Keratinocyte (primary cell): ENCODE measurements around the gene HEG1. TPM values are rescaled to one million over a fixed set of nuclear protein-coding genes. Genes with fewer than 3 reads are reported as not detected.

Experiments used
- DNase-seq: peaks from one replicate; pipeline ENCODE4 v3.0.0-alpha.2; 2011; ENCODE audit warnings: low read depth, missing footprints, low spot score
- FAIRE-seq: peaks from 2 replicates; lab custom pipeline; 2011; peaks lifted over from hg19 to GRCh38; lab: Jason Lieb, UNC
- H2AFZ ChIP-seq: 2 replicates; pipeline ENCODE4 v1.6.0; 2012; ENCODE audit warnings: low read length, control low read depth, inconsistent platforms; ENCODE audit not compliant: control insufficient read depth
- H3K27ac ChIP-seq: 2 replicates; pipeline ENCODE4 v1.5.1; 2011; ENCODE audit warnings: low read length; ENCODE audit not compliant: control insufficient read depth, insufficient read depth
- H3K27me3 ChIP-seq: 3 replicates; pipeline ENCODE4 v1.6.0; 2011; ENCODE audit warnings: low read length; ENCODE audit not compliant: control insufficient read depth, insufficient read depth; ENCODE audit errors: extremely low read depth
- H3K36me3 ChIP-seq, 2 experiments: 2 replicates in 1 of 2; 3 replicates in 1 of 2; pipeline ENCODE4 v1.5.1; 2011; ENCODE audit warnings: low read length in 2 of 2, mild to moderate bottlenecking in 1 of 2; ENCODE audit not compliant: control insufficient read depth in 2 of 2, insufficient read depth in 2 of 2; ENCODE audit errors: extremely low read depth in 1 of 2
- H3K4me1 ChIP-seq: 3 replicates; pipeline ENCODE4 v1.5.1; 2011; ENCODE audit warnings: low read length; ENCODE audit not compliant: control insufficient read depth, insufficient read depth; ENCODE audit errors: extremely low read depth
- H3K4me2 ChIP-seq: 3 replicates; pipeline ENCODE4 v1.6.0; 2011; ENCODE audit warnings: low read depth, low read length; ENCODE audit not compliant: control insufficient read depth, insufficient read depth; ENCODE audit errors: extremely low read depth
- H3K4me3 ChIP-seq, 3 experiments: fragments of 200-600 bp in 1 of 3; sonication (generic) in 1 of 3; 2 replicates in 2 of 3; 3 replicates in 1 of 3; pipeline ENCODE4 v1.5.1; 2011 to 2016; ENCODE audit warnings: low read length in 3 of 3, mild to moderate bottlenecking in 3 of 3, control low read depth in 2 of 3, inconsistent platforms in 1 of 3, low read depth in 1 of 3, mixed read lengths in 1 of 3, mixed run types in 1 of 3, moderate library complexity in 1 of 3; ENCODE audit not compliant: control insufficient read depth in 2 of 3, insufficient read depth in 2 of 3; ENCODE audit errors: extremely low read depth in 1 of 3
- H3K79me2 ChIP-seq: 2 replicates; pipeline ENCODE4 v1.6.0; 2012; ENCODE audit warnings: low read length; ENCODE audit not compliant: control insufficient read depth, insufficient read depth
- H3K9ac ChIP-seq: 3 replicates; pipeline ENCODE4 v1.6.0; 2011; ENCODE audit warnings: low read length; ENCODE audit not compliant: control insufficient read depth, insufficient read depth; ENCODE audit errors: extremely low read depth
- H3K9me1 ChIP-seq: 3 replicates; pipeline ENCODE4 v1.6.0; 2011; ENCODE audit warnings: low read length; ENCODE audit not compliant: control insufficient read depth, insufficient read depth; ENCODE audit errors: extremely low read depth
- H3K9me3 ChIP-seq: 2 replicates; pipeline ENCODE4 v1.5.1; 2012; ENCODE audit warnings: low read depth, low read length; ENCODE audit not compliant: control insufficient read depth
- H4K20me1 ChIP-seq: 3 replicates; pipeline ENCODE4 v1.6.0; 2011; ENCODE audit warnings: low read length; ENCODE audit not compliant: control insufficient read depth, insufficient read depth; ENCODE audit errors: extremely low read depth
- EZH2 ChIP-seq: IDR thresholded peaks from one replicate; pipeline ENCODE4 v1.6.1; 2012; ENCODE audit warnings: inconsistent platforms, mild to moderate bottlenecking, low read length, moderate library complexity
- dilution Hi-C: fragments of 300-500 bp; cut with MboI; formaldehyde crosslinking; loops from one replicate; pipeline ENCODE4 v1.7.0; 2020; ENCODE audit warnings: low sequenced_read_pairs; ENCODE audit not compliant: extremely low pct_ligation_motif_present
- polyA plus RNA-seq, 5 experiments: library from polyadenylated mRNA; depleted of rRNA in 3 of 5; stranded (reverse) in 3 of 5; stranded (forward) in 1 of 5; unstranded in 1 of 5; fragments of >200 nt; gene quantifications; 1 replicate in 1 of 5; 2 replicates in 3 of 5; 3 replicates in 1 of 5; pipeline versions ENCODE4 v1.2.1 to v1.2.3, GENCODE V29; 2011 to 2012; ENCODE audit warnings: missing spikeins in 2 of 5, low read depth in 1 of 5, low replicate concordance in 1 of 5
- TF ChIP-seq, protein P1 (sequence below), 3 experiments: IDR thresholded peaks in 1 of 3; conservative IDR thresholded peaks in 1 of 3; optimal IDR thresholded peaks in 1 of 3; 2 replicates in 2 of 3; 3 replicates in 1 of 3; pipeline versions ENCODE3 to v1.5.1; 2011; ENCODE audit warnings: low read length in 3 of 3, mild to moderate bottlenecking in 3 of 3, moderate library complexity in 2 of 3, control low read depth in 1 of 3, inconsistent platforms in 1 of 3; ENCODE audit not compliant: insufficient read depth in 2 of 3; ENCODE audit errors: extremely low read depth in 1 of 3

HEG1 gene
- polyA plus RNA-seq, 1 donor (not counting 4 experiments of a cell fraction or from before 2014, with no cell fraction given) = 12.7 TPM

DNA sequence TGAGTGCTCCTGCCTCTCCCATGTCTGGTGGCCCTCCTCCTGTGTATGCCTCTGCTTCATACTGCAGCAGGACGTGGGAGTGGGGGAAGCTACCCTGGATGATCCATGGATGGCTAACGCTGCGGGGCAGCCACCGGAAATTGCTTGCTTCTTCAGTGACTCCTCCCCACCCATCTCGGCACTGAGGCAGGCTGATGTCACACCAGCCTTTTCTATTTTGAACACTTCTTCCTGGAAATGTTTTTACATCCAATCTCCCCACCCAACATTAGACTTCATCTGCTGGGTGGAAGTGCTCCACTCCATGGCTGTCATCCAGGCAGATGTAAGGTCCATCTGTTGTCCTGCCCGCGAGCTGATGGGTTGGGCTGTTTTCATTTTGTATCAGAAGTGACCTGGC, 62.3 kb downstream of the HEG1 start:
- Histone ChIP-seq H2AFZ (no peak overlapping the region), H3K9ac (no peak overlapping the region), H3K4me2 (no peak overlapping the region), H3K27me3 (no peaks in the 10 kb centered on the region), H3K36me3 (peaks cover 18 to 19% of the 10 kb centered on the region in 2 experiments), H3K9me1 (no peaks in the 10 kb centered on the region), H3K27ac (no peak overlapping the region), H3K79me2 (no peaks in the 10 kb centered on the region), H3K9me3 (no peaks in the 10 kb centered on the region), H3K4me1 (no peaks in the 10 kb centered on the region), H4K20me1 (no peaks in the 10 kb centered on the region), H3K4me3 (no peak overlapping the region)
- FAIRE-seq (no peak), DNase-seq (no peak)
- dilution Hi-C loops = no loop called here
- TF ChIP-seq EZH2 = no peak
- TF ChIP-seq, protein P1, sequence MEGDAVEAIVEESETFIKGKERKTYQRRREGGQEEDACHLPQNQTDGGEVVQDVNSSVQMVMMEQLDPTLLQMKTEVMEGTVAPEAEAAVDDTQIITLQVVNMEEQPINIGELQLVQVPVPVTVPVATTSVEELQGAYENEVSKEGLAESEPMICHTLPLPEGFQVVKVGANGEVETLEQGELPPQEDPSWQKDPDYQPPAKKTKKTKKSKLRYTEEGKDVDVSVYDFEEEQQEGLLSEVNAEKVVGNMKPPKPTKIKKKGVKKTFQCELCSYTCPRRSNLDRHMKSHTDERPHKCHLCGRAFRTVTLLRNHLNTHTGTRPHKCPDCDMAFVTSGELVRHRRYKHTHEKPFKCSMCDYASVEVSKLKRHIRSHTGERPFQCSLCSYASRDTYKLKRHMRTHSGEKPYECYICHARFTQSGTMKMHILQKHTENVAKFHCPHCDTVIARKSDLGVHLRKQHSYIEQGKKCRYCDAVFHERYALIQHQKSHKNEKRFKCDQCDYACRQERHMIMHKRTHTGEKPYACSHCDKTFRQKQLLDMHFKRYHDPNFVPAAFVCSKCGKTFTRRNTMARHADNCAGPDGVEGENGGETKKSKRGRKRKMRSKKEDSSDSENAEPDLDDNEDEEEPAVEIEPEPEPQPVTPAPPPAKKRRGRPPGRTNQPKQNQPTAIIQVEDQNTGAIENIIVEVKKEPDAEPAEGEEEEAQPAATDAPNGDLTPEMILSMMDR (optimal IDR thresholded peaks at IDR 0.05 in 1 of 3, IDR thresholded peaks at IDR 0.05 in 1 of 3, conservative IDR thresholded peaks at IDR 0.05 in 1 of 3; ENCODE audit: extremely low read depth in 1 of 3, insufficient read depth in 2 of 3, low read length in 3 of 3) = no peak

DNA sequence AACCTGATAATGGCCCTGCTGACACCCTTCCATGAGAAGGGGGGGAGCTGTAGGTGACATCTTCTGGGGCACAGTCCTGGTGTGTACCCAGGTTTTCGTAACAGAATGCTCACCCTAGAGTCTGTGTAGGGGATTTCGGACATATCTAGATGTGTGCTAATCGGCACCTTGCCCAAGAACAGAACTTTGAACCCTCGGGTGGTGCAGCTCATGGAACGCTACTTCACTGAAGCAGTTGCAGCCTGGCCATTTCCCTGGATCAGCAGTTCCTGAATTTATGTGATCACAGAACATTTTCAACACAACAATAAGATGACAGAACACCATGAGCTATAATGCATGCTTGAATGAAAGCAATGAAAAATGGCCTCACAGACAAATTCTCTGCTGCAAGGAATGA, 63.8 kb downstream of the HEG1 start:
- no peak for TF ChIP-seq EZH2
- TF ChIP-seq, protein P1 (optimal IDR thresholded peaks at IDR 0.05 in 1 of 3, IDR thresholded peaks at IDR 0.05 in 1 of 3, conservative IDR thresholded peaks at IDR 0.05 in 1 of 3; ENCODE audit: extremely low read depth in 1 of 3, insufficient read depth in 2 of 3, low read length in 3 of 3) = no peak
- Histone ChIP-seq H3K79me2 (no peaks in the 10 kb centered on the region), H3K27me3 (no peaks in the 10 kb centered on the region), H3K9me1 (no peaks in the 10 kb centered on the region), H4K20me1 (no peaks in the 10 kb centered on the region), H3K4me2 (no peak overlapping the region), H3K9me3 (no peaks in the 10 kb centered on the region), H2AFZ (no peak overlapping the region), H3K4me1 (no peaks in the 10 kb centered on the region), H3K27ac (no peak overlapping the region), H3K9ac (no peak overlapping the region), H3K36me3 (peaks cover 7 to 14% of the 10 kb centered on the region in 2 experiments), H3K4me3 (no peak overlapping the region)
- FAIRE-seq (no peak), DNase-seq (no peak)
- dilution Hi-C loops = no loop called here
